Stimulated activated CD8-positive, alpha-beta memory T cell treated with anti-CD3 and anti-CD28 coated beads, Interleukin-12 subunit alpha, Interleukin-12 subunit beta, amount 100 ng/mL, for 24 hours (primary cell): Measurements from ENCODE around the gene RNASEH2C.
"Not testable (repeated sequence)": the region's sequence is repeated elsewhere in the genome, so short reads cannot be mapped to it uniquely, and the experiment has no call there.

Experiments used
- DNase-seq: peaks from one replicate; pipeline ENCODE4 v3.0.0-alpha.2; 2020; ENCODE audit errors: extremely low read depth

The RNASEH2C gene

GRCh38 chr11:65683480-65683879 is 37.1 kb downstream of the RNASEH2C start:
- DNase-seq, result not testable (repeated sequence)

- DNase-seq, result no peak
Measured at GRCh38 chr11:65680192-65680743, 40.3 kb downstream of the RNASEH2C start.

GRCh38 chr11:65672982-65673381 is 47.6 kb downstream of the RNASEH2C start:
- no peak for DNase-seq

GRCh38 chr11:65672180-65672860 is 48.3 kb downstream of the RNASEH2C start:
- no peak for DNase-seq
